Measurements from ENCODE around the gene AGXT2.

The AGXT2 gene

DNA sequence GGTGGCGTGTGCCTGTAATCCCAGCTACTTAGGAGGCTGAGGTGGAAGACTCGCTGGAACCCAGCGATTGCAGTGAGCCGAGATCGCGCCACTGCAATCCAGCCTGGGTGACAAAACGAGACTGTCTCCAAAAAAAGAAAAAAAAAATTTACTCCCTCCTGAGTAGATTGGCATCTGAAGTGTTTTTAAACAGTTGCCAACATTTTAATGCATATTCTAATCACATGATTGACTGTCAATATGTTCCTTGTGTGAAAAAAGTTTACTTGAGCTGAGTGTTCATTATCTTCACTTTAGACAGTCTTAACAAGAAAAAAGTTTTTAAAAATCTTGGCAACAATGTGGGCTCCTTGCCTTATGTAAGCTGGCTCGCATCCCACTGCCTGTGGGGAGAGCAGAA is 53.8 kb downstream of the AGXT2 start:
- H3K4me3 ChIP-seq (ENCODE audit: low read depth, low read length): no peak overlapping the region
- in situ Hi-C loops (cut with HindIII; ENCODE audit: low sequenced_read_pairs): no loop called here
- no peak for DNase-seq (ENCODE audit: low read depth, low spot score)
- TF ChIP-seq, protein P1, sequence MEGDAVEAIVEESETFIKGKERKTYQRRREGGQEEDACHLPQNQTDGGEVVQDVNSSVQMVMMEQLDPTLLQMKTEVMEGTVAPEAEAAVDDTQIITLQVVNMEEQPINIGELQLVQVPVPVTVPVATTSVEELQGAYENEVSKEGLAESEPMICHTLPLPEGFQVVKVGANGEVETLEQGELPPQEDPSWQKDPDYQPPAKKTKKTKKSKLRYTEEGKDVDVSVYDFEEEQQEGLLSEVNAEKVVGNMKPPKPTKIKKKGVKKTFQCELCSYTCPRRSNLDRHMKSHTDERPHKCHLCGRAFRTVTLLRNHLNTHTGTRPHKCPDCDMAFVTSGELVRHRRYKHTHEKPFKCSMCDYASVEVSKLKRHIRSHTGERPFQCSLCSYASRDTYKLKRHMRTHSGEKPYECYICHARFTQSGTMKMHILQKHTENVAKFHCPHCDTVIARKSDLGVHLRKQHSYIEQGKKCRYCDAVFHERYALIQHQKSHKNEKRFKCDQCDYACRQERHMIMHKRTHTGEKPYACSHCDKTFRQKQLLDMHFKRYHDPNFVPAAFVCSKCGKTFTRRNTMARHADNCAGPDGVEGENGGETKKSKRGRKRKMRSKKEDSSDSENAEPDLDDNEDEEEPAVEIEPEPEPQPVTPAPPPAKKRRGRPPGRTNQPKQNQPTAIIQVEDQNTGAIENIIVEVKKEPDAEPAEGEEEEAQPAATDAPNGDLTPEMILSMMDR (IDR thresholded peaks at IDR 0.05; ENCODE audit: low read depth, low read length): no peak

DNA sequence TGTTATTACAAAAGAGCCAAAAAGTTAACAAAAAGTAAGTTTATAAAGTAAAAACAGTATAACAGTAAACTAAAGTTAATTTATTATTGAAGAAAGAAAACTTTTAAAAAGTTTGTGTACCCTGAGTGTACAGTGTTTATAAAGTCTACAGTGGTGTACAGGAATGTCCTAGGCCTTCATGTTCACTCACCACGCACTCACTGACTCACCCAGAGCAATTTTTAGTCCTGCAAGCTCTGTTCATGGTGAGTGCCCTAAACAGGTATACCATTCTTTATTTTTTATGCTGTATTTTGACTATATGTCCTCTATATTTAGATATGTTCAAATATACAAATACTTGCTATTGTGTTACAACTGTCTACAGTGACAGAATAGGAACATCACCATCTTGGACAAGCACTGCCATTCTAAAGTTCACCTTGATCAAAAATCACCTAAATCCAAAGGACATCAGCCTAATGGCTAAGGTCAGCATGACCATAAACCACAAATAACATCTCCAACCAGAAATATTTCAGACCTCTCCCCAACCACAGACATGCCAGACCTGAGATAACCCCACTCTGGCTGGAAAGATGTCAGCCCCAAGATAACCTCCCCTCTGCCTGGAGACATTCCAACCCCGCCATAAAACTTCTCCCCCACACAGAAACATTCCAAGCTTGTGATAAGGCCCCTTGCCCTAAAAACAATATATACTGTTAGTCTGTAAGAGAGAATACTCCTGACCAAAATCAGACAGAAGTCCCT is 56.1 kb downstream of the AGXT2 start:
- DNase-seq (ENCODE audit: low read depth, low spot score): peak; percentile 19
- TF ChIP-seq, protein P1 (IDR thresholded peaks at IDR 0.05; ENCODE audit: low read depth, low read length): no peak
- in situ Hi-C loops (cut with HindIII; ENCODE audit: low sequenced_read_pairs): no loop called here
- no peak overlapping the region for H3K4me3 ChIP-seq (ENCODE audit: low read depth, low read length)

DNA sequence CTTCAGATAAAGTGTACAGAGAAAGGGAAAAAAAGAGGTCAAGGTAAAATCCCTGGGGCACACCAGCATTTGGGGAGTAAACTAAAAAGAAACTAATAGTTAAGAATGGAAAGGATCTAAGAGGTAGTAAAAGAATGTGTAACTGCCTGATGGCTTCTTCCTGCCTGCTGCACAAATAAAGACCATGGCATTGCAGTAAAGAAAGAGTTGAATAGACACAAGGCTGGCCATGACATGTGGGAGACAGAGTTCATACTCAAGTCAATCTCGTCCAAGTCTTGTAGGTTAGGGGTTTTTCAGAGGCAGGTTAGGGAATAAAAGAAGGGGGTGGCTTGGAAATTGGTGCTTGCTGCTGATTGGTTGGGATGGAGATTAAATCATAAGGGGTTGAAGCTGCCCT is 60.8 kb downstream of the AGXT2 start:
- in situ Hi-C loops (cut with HindIII; ENCODE audit: low sequenced_read_pairs): no loop called here
- H3K4me3 ChIP-seq (ENCODE audit: low read depth, low read length): no peak overlapping the region
- TF ChIP-seq, protein P1 (IDR thresholded peaks at IDR 0.05; ENCODE audit: low read depth, low read length): no peak
- no peak for DNase-seq (ENCODE audit: low read depth, low spot score)

DNA sequence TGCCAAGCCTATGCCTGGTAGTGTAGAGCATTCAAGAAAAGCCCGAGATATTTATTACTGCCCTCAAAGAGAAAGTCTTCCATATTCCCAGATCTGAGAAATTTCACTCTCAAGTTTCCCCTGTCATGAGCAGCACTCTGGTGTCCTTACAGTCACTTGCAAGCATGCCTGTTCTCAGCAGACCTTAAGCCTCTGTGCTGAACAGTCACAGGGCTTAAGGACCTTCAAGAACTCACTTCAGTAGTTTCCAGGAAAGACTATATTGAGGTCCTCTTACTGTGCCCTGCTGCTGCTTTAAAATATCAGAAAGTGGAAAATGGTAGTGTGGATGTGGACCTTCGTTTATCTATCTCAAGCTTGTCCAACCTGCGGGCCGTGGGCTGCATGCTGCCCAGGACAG is 64.9 kb downstream of the AGXT2 start:
- H3K4me3 ChIP-seq (ENCODE audit: low read depth, low read length): no peak overlapping the region
- in situ Hi-C loops (cut with HindIII; ENCODE audit: low sequenced_read_pairs): no loop called here
- TF ChIP-seq, protein P1 (IDR thresholded peaks at IDR 0.05; ENCODE audit: low read depth, low read length): no peak
- no peak for DNase-seq (ENCODE audit: low read depth, low spot score)

DNA sequence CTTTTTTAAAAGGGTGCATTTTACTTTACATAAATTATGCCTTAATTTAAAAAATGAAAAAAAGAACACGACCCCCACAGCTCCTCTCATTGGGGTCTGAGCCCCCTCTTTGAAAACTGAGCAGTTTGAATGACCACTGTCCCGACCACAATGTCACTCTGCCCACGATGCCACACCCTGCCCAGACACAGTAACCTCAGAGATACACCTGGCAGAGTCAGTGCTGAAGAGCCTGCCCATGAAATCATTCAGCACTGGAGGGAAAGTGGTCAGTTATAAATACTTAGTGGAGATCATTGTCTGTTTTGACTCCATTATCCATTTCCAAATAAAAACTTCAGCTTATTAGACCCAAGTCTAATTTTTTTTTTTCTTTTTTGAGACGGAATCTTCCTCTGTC is 69.1 kb downstream of the AGXT2 start:
- in situ Hi-C loops (cut with HindIII; ENCODE audit: low sequenced_read_pairs): no loop called here
- no peak overlapping the region for H3K4me3 ChIP-seq (ENCODE audit: low read depth, low read length)
- TF ChIP-seq, protein P1 (IDR thresholded peaks at IDR 0.05; ENCODE audit: low read depth, low read length): no peak
- DNase-seq (ENCODE audit: low read depth, low spot score): no peak

DNA sequence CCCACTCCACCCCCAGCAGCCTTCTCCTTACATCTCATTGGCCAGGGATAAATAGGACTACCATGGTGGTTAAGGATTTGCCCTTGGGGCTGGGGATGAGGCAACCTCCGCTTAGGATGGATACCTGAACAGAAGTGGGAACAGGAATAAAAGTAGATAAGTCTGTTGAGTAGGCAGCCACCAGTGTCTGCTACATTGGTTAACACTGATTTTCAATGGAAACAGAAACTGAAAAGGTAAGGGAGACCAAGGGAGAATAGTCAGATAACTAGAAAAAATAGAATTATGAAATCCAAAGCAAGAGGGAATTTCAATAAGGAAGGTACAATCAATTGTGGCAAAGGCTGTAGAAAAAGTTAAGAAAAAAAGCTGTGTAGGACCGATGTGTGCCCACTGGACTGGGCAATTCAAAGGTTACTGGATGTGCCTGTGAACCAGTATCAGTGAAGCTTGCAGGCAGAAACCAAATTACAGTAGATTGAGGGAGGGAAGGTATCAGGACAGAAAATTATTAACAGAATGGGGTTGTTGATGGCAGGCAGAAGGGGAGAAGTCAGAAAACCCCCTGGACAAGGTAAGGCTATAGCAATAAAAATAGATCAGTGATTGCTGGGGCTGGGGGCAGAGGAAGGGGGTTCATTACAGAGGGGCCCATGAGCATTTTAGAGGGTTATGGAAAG is 69.7 kb downstream of the AGXT2 start:
- in situ Hi-C loops (cut with HindIII; ENCODE audit: low sequenced_read_pairs): no loop called here
- DNase-seq (ENCODE audit: low read depth, low spot score): no peak

More for the DNA sequence above, 69.7 kb downstream of the AGXT2 start:
- no peak overlapping the region for H3K4me3 ChIP-seq (ENCODE audit: low read depth, low read length)
- TF ChIP-seq, protein P1 (IDR thresholded peaks at IDR 0.05; ENCODE audit: low read depth, low read length): no peak
